ENCODE results near the gene MAP2K1. TPM values are rescaled to one million over a fixed set of nuclear protein-coding genes. Genes with fewer than 3 reads are reported as not detected.

Gene MAP2K1
- total and polyA plus RNA-seq, 9 of the 15 experiments (the other 6 are each of a cell fraction or from before 2014, with no cell fraction given): 7.5 to 58.3 (median 30.0) TPM

- in situ Hi-C loops (cut with MboI): no loop called here
- peaks cover 90% of the 10 kb centered on the region for H3K36me3 ChIP-seq (ENCODE audit: control insufficient read depth, insufficient read depth, low read length)
- TF ChIP-seq ATF6 (CRISPR knock-in tag; IDR thresholded peaks at IDR 0.05) (0 out of 2 replicates have a peak, but pooled peaks have one; percentile 32), HIVEP1 (CRISPR knock-in tag; IDR thresholded peaks at IDR 0.05) (no peak), CBFB (CRISPR knock-in tag; IDR thresholded peaks at IDR 0.05) (0 out of 2 replicates have a peak, but pooled peaks have one; percentile 39), TAF7 (tag; IDR thresholded peaks at IDR 0.05) (no peak), STAT6 (CRISPR knock-in tag; IDR thresholded peaks at IDR 0.05) (0 out of 2 replicates have a peak, but pooled peaks have one; percentile 35), ZBTB11 (CRISPR knock-in tag; IDR thresholded peaks at IDR 0.05) (peak in 2 of 3 experiments; percentile 3 to 16; a peak in 1 of 6 replicates), USF2 (CRISPR knock-in tag; IDR thresholded peaks at IDR 0.05) (peak; percentile 40), C11orf30 (IDR thresholded peaks at IDR 0.05; ENCODE audit: low read depth) (no peak), CREM (IDR thresholded peaks at IDR 0.05; ENCODE audit: low read depth) (0 out of 2 replicates have a peak, but pooled peaks have one; percentile 35), YY1 (IDR thresholded peaks at IDR 0.05; ENCODE audit: borderline replicate concordance in 1 of 3, control insufficient read depth in 1 of 3, extremely low read depth in 1 of 3, insufficient read depth in 3 of 3, insufficient read length in 1 of 3, insufficient replicate concordance in 2 of 3, low read depth in 1 of 3, low read length in 2 of 3) (peak in 1 of 3 experiments; percentile 17)
Measured at GRCh38 chr15:66496951-66497501, 110.3 kb downstream of the MAP2K1 start.

More at GRCh38 chr15:66496951-66497501, 110.3 kb downstream of the MAP2K1 start:
- 4% methylated on average over 17 of the region's 17 CpGs for WGBS (ENCODE audit: insufficient coverage, low coverage, missing lambda C conversion rate)
- FAIRE-seq (peak; percentile 6), ATAC-seq (peak; percentile 26), DNase-seq (ENCODE audit: extremely low read depth in 1 of 4, low spot score in 3 of 4) (peak; percentile 30 to 58 (median 38))
- peaks cover 58% of the 10 kb centered on the region for H3K79me2 ChIP-seq (ENCODE audit: control insufficient read depth, insufficient read depth, low read length)
- H3K4me3 ChIP-seq: peak overlapping the region; percentile 83
- H3K4me2 ChIP-seq (ENCODE audit: insufficient read depth, low read length): peak overlapping the region; percentile 92
- POLR2A ChIA-PET: interaction anchor here (0.6 to 2.1 kb wide), 21 partner anchors 8 to 664 kb away, joined by 3 to 8 read pairs (median 3); partner anchors contain the start of genes MAP2K1 and ZWILCH
- H3K27ac ChIP-seq (ENCODE audit: extremely low read depth, low read depth, low read length): peak overlapping the region; percentile 93
- H3K27me3 ChIP-seq (ENCODE audit: control insufficient read depth in 2 of 2, insufficient read depth in 2 of 2, low read length in 2 of 2): no peaks in the 10 kb centered on the region
- H3K9me3 ChIP-seq (replicated peaks; ENCODE audit: control insufficient read depth, insufficient read depth, low read depth, low read length): no peaks in the 10 kb centered on the region
- CTCF ChIA-PET (ENCODE audit: low intra/inter-chr PET ratio): interaction anchor here (1.6 kb wide), 1 partner anchor 109 kb away, joined by 4 read pairs; no protein-coding TSS in a partner anchor
- intact Hi-C loops (cut with micrococcal nuclease): loop anchor here (1.0 to 10.0 kb wide), 3 partner anchors 110 to 358 kb away; partner anchors contain the start of gene DIS3L
- H4K20me1 ChIP-seq (replicated peaks; ENCODE audit: control insufficient read depth, insufficient read depth, low read length): peaks cover 18% of the 10 kb centered on the region
- BruUV-seq (replicated peaks): no TSS peak
- peak overlapping the region; percentile 95 for H3K9ac ChIP-seq (ENCODE audit: insufficient read depth in 1 of 2, low read depth in 2 of 2, low read length in 2 of 2)
- peak overlapping the region; percentile 71 for H2AFZ ChIP-seq (ENCODE audit: low read depth, low read length)
- no peaks in the 10 kb centered on the region for H3K9me1 ChIP-seq (ENCODE audit: control insufficient read depth, insufficient read depth, low read length)
- peaks cover 5 to 7% of the 10 kb centered on the region in 2 experiments for H3K4me1 ChIP-seq (replicated peaks in 1 of 2; ENCODE audit: control insufficient read depth in 2 of 2, insufficient read depth in 2 of 2, low read length in 2 of 2)
